ENCODE results near the gene SPINK1. TPM values are rescaled to one million over a fixed set of nuclear protein-coding genes. Genes with fewer than 3 reads are reported as not detected.
"Not testable (repeated sequence)": the region's sequence is repeated elsewhere in the genome, so short reads cannot be mapped to it uniquely, and the experiment has no call there.

The SPINK1 gene
- total RNA-seq, 1 donor from 2014 or later = not detected

- DNase-seq = no peak
Observed at GRCh38 chr5:147854331-147854730, 22.9 kb upstream of the SPINK1 start.

- DNase-seq = no peak
Observed at GRCh38 chr5:147853372-147853987, 22.0 kb upstream of the SPINK1 start.

GRCh38 chr5:147852365-147852764 lies 20.9 kb upstream of the SPINK1 start:
- no peak for DNase-seq

- DNase-seq = no peak
Observed at GRCh38 chr5:147851578-147851977, 20.1 kb upstream of the SPINK1 start.

- no peak for DNase-seq
Observed at GRCh38 chr5:147849226-147849625, 17.8 kb upstream of the SPINK1 start.

GRCh38 chr5:147845618-147846017 lies 14.1 kb upstream of the SPINK1 start:
- DNase-seq = no peak

GRCh38 chr5:147844846-147845245 lies 13.4 kb upstream of the SPINK1 start:
- DNase-seq = no peak

- DNase-seq = no peak
Observed at GRCh38 chr5:147842869-147843268, 11.4 kb upstream of the SPINK1 start.

- no peak for DNase-seq
Observed at GRCh38 chr5:147836439-147836838, 5.0 kb upstream of the SPINK1 start.

- DNase-seq = no peak
Observed at GRCh38 chr5:147835386-147835798, 3.9 kb upstream of the SPINK1 start.

GRCh38 chr5:147832541-147832940 lies 1.1 kb upstream of the SPINK1 start:
- DNase-seq = no peak

- no peak for DNase-seq
Observed at GRCh38 chr5:147830035-147830434, 1.4 kb downstream of the SPINK1 start.

- DNase-seq = not testable (repeated sequence)
Observed at GRCh38 chr5:147827017-147827416, 4.5 kb downstream of the SPINK1 start.

- no peak for DNase-seq
Observed at GRCh38 chr5:147826361-147826760, 5.1 kb downstream of the SPINK1 start.

GRCh38 chr5:147822686-147823491 lies 8.6 kb downstream of the SPINK1 start:
- peak; percentile 57 for DNase-seq

- DNase-seq = not testable (repeated sequence)
Observed at GRCh38 chr5:147822222-147822621, 9.2 kb downstream of the SPINK1 start.

- DNase-seq = no peak
Observed at GRCh38 chr5:147821766-147822165, 9.7 kb downstream of the SPINK1 start.

GRCh38 chr5:147819261-147819770 lies 12.2 kb downstream of the SPINK1 start:
- no peak for DNase-seq

GRCh38 chr5:147818290-147818689 lies 13.2 kb downstream of the SPINK1 start:
- no peak for DNase-seq

- no peak for DNase-seq
Observed at GRCh38 chr5:147813696-147814095, 17.8 kb downstream of the SPINK1 start.

- no peak for DNase-seq
Observed at GRCh38 chr5:147809830-147810666, 21.4 kb downstream of the SPINK1 start.

- DNase-seq = no peak
Observed at GRCh38 chr5:147805030-147805454, 26.4 kb downstream of the SPINK1 start.

- DNase-seq = no peak
Observed at GRCh38 chr5:147804334-147804733, 27.1 kb downstream of the SPINK1 start.
